ENCODE measurements around the gene EXOG. TPM values are rescaled to one million over a fixed set of nuclear protein-coding genes. Genes with fewer than 3 reads are reported as not detected.

The EXOG gene
- total and polyA plus RNA-seq, 10 donors, result 3.9 to 20.9 (median 18.1) TPM

- TF ChIP-seq POLR2AphosphoS5 (IDR thresholded peaks at IDR 0.05) (no peak), CTCF (IDR thresholded peaks at IDR 0.05 in 8 of 11, conservative IDR thresholded peaks at IDR 0.05 in 3 of 11) (no peak), POLR2A (IDR thresholded peaks at IDR 0.05) (no peak)
- intact Hi-C loops (cut with DNase I; ENCODE audit: low total_unique reads), result loop anchor here (10.0 kb wide), 2 partner anchors 329 to 779 kb away; no protein-coding TSS in a partner anchor
- Histone ChIP-seq H3K36me3 (peaks cover 0 to 88% (median 33%) of the 10 kb centered on the region in 6 donors), H3K27me3 (replicated peaks in 1 of 7) (no peaks in the 10 kb centered on the region), H3K4me3 (no peak overlapping the region), H3K27ac (no peak overlapping the region), H3K9me3 (no peaks in the 10 kb centered on the region), H3K4me1 (peaks cover 0 to 14% (median 0%) of the 10 kb centered on the region in 6 donors)
- peak; percentile 41 for DNase-seq
- WGBS, 5 donors, result 88 to 96% (median 95%) methylated on average over 5 to 7 of the region's 7 CpGs
Measured at GRCh38 chr3:38515367-38515766, 19.2 kb downstream of the EXOG start.

GRCh38 chr3:38516669-38517068, 20.5 kb downstream of the EXOG start:
- 0 to 97% (median 28%) methylated on average over 1 of the region's 1 CpG for WGBS, 5 donors
- Histone ChIP-seq H3K27ac (no peak overlapping the region), H3K4me1 (peaks cover 0 to 20% (median 0%) of the 10 kb centered on the region in 6 donors), H3K27me3 (replicated peaks in 1 of 7) (no peaks in the 10 kb centered on the region), H3K9me3 (no peaks in the 10 kb centered on the region), H3K36me3 (peaks cover 0 to 79% (median 28%) of the 10 kb centered on the region in 6 donors), H3K4me3 (no peak overlapping the region)
- intact Hi-C loops (cut with DNase I; ENCODE audit: low total_unique reads), result loop anchor here (10.0 kb wide), 2 partner anchors 328 to 778 kb away; no protein-coding TSS in a partner anchor
- no peak for DNase-seq
- TF ChIP-seq CTCF (IDR thresholded peaks at IDR 0.05 in 8 of 11, conservative IDR thresholded peaks at IDR 0.05 in 3 of 11) (no peak), POLR2A (IDR thresholded peaks at IDR 0.05) (no peak), POLR2AphosphoS5 (IDR thresholded peaks at IDR 0.05) (no peak)

- 72 to 94% (median 89%) methylated on average over 1 of the region's 1 CpG for WGBS, 5 donors
- no peak for TF ChIP-seq CTCF (IDR thresholded peaks at IDR 0.05 in 8 of 11, conservative IDR thresholded peaks at IDR 0.05 in 3 of 11)
- H3K4me1 ChIP-seq, result peaks cover 0 to 20% (median 0%) of the 10 kb centered on the region in 6 donors
- H3K9me3 ChIP-seq, result no peaks in the 10 kb centered on the region
- no peaks in the 10 kb centered on the region for H3K27me3 ChIP-seq (replicated peaks in 1 of 7)
- intact Hi-C loops (cut with DNase I; ENCODE audit: low total_unique reads), result loop anchor here (10.0 kb wide), 2 partner anchors 326 to 776 kb away; no protein-coding TSS in a partner anchor
- peak overlapping the region in 1 of 8 donors; percentile 29 for H3K27ac ChIP-seq
- H3K36me3 ChIP-seq, result peaks cover 0 to 79% (median 26%) of the 10 kb centered on the region in 6 donors
- H3K4me3 ChIP-seq, result no peak overlapping the region
- DNase-seq, result no peak
Measured at GRCh38 chr3:38519000-38519399, 22.9 kb downstream of the EXOG start.

- DNase-seq, result no peak
- WGBS, 5 donors, result 26 to 39% (median 31%) methylated on average over 5 of the region's 5 CpGs
- no peak overlapping the region for H3K4me3 ChIP-seq
- H3K27ac ChIP-seq, result peak overlapping the region in 2 of 8 donors; percentile 29 to 33
- peaks cover 0 to 20% (median 0%) of the 10 kb centered on the region in 6 donors for H3K4me1 ChIP-seq
- H3K27me3 ChIP-seq (replicated peaks in 1 of 7), result no peaks in the 10 kb centered on the region
- peaks cover 0 to 79% (median 30%) of the 10 kb centered on the region in 6 donors for H3K36me3 ChIP-seq
- intact Hi-C loops (cut with DNase I; ENCODE audit: low total_unique reads), result loop anchor here (5.0 to 10.0 kb wide), 3 partner anchors 133 to 775 kb away; no protein-coding TSS in a partner anchor
- H3K9me3 ChIP-seq, result no peaks in the 10 kb centered on the region
- TF ChIP-seq POLR2AphosphoS5 (IDR thresholded peaks at IDR 0.05) (no peak), POLR2A (IDR thresholded peaks at IDR 0.05) (no peak), CTCF (IDR thresholded peaks at IDR 0.05 in 8 of 11, conservative IDR thresholded peaks at IDR 0.05 in 3 of 11) (no peak)
Measured at GRCh38 chr3:38519651-38520050, 23.5 kb downstream of the EXOG start.

All from spleen (tissue), 11 donors.